Thyroid gland (tissue), 4 donors: Measurements from ENCODE around the gene PDE1C. TPM values are rescaled to one million over a fixed set of nuclear protein-coding genes. Genes with fewer than 3 reads are reported as not detected.

Experiments
- DNase-seq, 2 donors: peaks; one replicate each; pipeline ENCODE4 v3.0.0-alpha.2; 2019
- H3K27ac ChIP-seq, 3 donors: fragments of 200-600 bp; sonication (generic); 1 replicate in 2 of 3; 2 replicates in 1 of 3; pipeline ENCODE4 v1.5.1; 2016 to 2019; ENCODE audit warnings: mild to moderate bottlenecking in 1 of 3, moderate library complexity in 1 of 3
- H3K27me3 ChIP-seq: fragments of 200-600 bp; sonication (generic); one replicate; pipeline ENCODE4 v1.5.1; 2019
- H3K36me3 ChIP-seq, 2 donors: fragments of 200-600 bp; sonication (generic); one replicate each; pipeline ENCODE4 v1.5.1; 2016 to 2019
- H3K4me1 ChIP-seq, 2 donors: fragments of 200-600 bp; sonication (generic); one replicate each; pipeline ENCODE4 v1.5.1; 2017 to 2019
- H3K4me3 ChIP-seq, 3 donors: fragments of 200-600 bp; sonication (generic); replicated peaks in 1 of 3; 1 replicate in 2 of 3; 2 replicates in 1 of 3; pipeline ENCODE4 v1.5.1; 2016; ENCODE audit warnings: mild to moderate bottlenecking in 1 of 3
- H3K9me3 ChIP-seq: fragments of 200-600 bp; sonication (generic); one replicate; pipeline ENCODE4 v1.5.1; 2017
- POLR2A ChIP-seq, 2 donors: fragments of 450-650 bp; IDR thresholded peaks; one replicate each; pipeline ENCODE4 v1.6.1; 2017; ENCODE audit warnings: antibody characterized with exemption in 2 of 2, mild to moderate bottlenecking in 2 of 2, moderate library complexity in 1 of 2
- WGBS, 2 donors: methylation state at CpG; one replicate each; pipeline ENCODE4 v1.1.5; 2017; 5-methylcytosine and 5-hydroxymethylcytosine counted together
- intact Hi-C: fragments of 100-400 bp; cut with DNase I; formaldehyde crosslinking; loops from one replicate; pipeline ENCODE4 v1.15.1; 2023
- total RNA-seq, 4 donors: library from RNA; depleted of rRNA; stranded (reverse); fragments of >200 nt; gene quantifications; one replicate each; pipeline ENCODE4 v1.2.3, GENCODE V29; 2016
- TF ChIP-seq, protein P1 (sequence below), 6 experiments: fragments of 200-600 bp in 3 of 6; fragments of 450-650 bp in 3 of 6; sonication (generic) in 3 of 6; IDR thresholded peaks; one replicate each; pipeline ENCODE4 v1.5.1; 2016 to 2019; ENCODE audit warnings: antibody characterized with exemption in 6 of 6, mild to moderate bottlenecking in 2 of 6, inconsistent platforms in 1 of 6, moderate library complexity in 1 of 6

PDE1C gene
- total RNA-seq, 4 donors from 2014 or later: 2.8 to 7.8 (median 4.0) TPM

DNA sequence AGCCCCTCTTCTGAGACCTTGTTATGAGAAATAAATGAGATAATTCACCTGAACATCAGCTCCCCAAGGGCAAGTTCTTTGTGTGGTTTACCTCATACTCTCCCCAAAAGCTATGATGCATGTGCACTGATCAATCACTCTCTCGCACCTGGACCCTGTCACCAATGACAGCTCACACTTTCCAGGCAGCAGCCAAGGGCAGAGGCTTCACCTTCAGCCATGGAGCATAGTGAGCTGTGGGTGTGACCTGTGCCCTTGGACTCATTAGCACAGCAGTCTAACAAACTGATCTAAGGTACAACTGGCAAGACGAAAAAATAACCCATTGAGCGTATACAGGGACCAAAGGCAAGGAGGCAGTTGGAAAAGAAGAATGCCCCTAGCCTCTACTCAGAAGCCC is 17.0 kb downstream of the PDE1C start:
- intact Hi-C loops: no loop called here
- H3K4me3 ChIP-seq: no peak overlapping the region
- no peaks in the 10 kb centered on the region for H3K27me3 ChIP-seq
- H3K36me3 ChIP-seq: no peaks in the 10 kb centered on the region
- no peaks in the 10 kb centered on the region for H3K9me3 ChIP-seq
- DNase-seq: no peak
- H3K27ac ChIP-seq: no peak overlapping the region
- TF ChIP-seq POLR2A (IDR thresholded peaks at IDR 0.05): no peak
- TF ChIP-seq, protein P1, sequence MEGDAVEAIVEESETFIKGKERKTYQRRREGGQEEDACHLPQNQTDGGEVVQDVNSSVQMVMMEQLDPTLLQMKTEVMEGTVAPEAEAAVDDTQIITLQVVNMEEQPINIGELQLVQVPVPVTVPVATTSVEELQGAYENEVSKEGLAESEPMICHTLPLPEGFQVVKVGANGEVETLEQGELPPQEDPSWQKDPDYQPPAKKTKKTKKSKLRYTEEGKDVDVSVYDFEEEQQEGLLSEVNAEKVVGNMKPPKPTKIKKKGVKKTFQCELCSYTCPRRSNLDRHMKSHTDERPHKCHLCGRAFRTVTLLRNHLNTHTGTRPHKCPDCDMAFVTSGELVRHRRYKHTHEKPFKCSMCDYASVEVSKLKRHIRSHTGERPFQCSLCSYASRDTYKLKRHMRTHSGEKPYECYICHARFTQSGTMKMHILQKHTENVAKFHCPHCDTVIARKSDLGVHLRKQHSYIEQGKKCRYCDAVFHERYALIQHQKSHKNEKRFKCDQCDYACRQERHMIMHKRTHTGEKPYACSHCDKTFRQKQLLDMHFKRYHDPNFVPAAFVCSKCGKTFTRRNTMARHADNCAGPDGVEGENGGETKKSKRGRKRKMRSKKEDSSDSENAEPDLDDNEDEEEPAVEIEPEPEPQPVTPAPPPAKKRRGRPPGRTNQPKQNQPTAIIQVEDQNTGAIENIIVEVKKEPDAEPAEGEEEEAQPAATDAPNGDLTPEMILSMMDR (IDR thresholded peaks at IDR 0.05): no peak
- no peaks in the 10 kb centered on the region for H3K4me1 ChIP-seq
- 81 to 93% methylated on average over 3 of the region's 3 CpGs for WGBS, 2 donors

DNA sequence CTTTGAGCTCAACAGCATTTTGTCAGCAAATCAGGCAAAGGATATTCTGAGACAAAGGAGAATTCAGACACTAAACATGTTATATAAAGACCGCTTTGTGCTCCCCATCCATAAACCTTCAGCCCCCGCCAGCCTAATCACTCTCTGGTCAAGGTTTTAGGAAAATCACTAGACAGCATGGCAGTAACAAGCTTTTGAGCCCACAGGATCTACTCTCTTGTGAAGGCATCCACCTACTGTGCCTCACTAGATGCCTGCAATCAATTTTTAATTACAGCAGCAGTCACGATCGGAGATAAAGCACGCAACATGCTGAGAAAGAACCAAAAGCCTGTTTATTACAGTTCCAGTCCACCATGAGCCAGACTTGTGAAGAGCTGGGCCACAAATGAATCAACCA is 19.1 kb downstream of the PDE1C start:
- H3K4me1 ChIP-seq: no peaks in the 10 kb centered on the region

DNA sequence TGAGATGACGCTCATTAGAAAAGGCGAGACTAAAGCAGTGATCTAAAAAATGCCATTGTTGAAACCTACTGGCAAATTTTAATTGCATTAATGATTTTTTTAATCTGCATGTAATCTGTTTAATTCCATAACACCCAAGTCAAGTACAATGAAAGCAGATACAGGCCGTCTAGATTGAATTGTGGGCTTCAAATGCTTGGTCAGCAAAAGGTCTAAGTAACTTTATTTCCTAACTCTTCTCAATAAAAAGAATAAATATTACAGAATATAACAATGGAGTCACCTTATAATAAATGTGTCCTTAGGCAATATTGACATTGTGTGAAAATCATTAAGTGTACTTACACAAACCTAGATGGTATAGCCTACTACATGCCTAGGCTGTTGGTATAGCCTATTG is 20.6 kb downstream of the PDE1C start:
- H3K27ac ChIP-seq: no peak overlapping the region
- no peaks in the 10 kb centered on the region for H3K27me3 ChIP-seq
- intact Hi-C loops: no loop called here
- no peak for DNase-seq
- no peaks in the 10 kb centered on the region for H3K9me3 ChIP-seq
- no peak overlapping the region for H3K4me3 ChIP-seq
- TF ChIP-seq, protein P1 (IDR thresholded peaks at IDR 0.05): no peak
- TF ChIP-seq POLR2A (IDR thresholded peaks at IDR 0.05): no peak
- 61 to 77% methylated on average over 3 of the region's 3 CpGs for WGBS, 2 donors
- H3K36me3 ChIP-seq: no peaks in the 10 kb centered on the region
- no peaks in the 10 kb centered on the region for H3K4me1 ChIP-seq

More for the DNA sequence above, 19.1 kb downstream of the PDE1C start:
- H3K9me3 ChIP-seq: no peaks in the 10 kb centered on the region
- no peak for TF ChIP-seq POLR2A (IDR thresholded peaks at IDR 0.05)
- TF ChIP-seq, protein P1 (IDR thresholded peaks at IDR 0.05): no peak
- DNase-seq: no peak
- no peak overlapping the region for H3K4me3 ChIP-seq
- 90% methylated on average over 5 of the region's 5 CpGs for WGBS, 2 donors
- no peaks in the 10 kb centered on the region for H3K27me3 ChIP-seq
- no peak overlapping the region for H3K27ac ChIP-seq
- no peaks in the 10 kb centered on the region for H3K36me3 ChIP-seq
- intact Hi-C loops: no loop called here

DNA sequence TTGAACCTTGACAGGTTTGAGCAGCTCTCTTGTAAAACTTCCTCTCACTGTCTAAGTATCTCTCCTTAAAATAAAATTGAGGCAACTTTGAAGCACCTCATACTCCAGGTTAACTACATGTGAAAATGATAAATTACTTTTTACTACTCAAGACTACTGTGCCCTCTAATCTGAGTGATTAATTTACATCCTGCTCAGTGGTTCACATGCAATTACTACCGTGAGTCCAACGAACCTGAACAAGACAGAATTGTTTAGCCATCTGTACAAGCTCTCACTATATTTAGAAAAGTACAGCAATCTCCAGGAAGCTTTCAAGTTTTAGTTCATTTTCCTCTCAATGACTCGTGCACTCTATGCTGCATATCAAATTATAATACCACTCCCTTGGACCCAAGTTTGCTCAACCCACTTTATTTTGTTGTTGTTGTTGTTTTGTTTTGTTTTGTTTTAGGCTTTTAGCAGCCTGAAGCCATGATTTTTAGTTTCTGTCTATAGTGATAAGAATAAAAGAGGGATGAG is 21.2 kb downstream of the PDE1C start:
- H3K9me3 ChIP-seq: no peaks in the 10 kb centered on the region
- intact Hi-C loops: no loop called here

DNA sequence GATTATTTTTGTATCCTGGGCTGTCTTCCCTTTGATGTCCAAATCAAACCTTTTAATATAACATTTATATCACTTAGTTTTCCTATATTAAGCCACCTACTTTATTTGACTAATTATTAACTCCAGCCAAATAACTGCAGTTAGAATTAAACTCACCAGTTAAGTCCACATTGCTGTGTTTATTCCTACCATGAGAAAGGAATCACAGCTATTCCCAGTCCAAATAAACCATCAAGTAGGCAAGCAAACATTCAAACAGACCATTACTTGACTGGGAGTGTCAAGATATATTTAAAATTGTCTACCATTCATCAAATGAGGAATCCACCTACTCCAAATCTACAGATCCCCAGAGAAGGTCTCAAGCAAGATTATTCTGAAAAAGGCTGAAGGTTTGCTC is 22.4 kb downstream of the PDE1C start:
- H3K27me3 ChIP-seq: no peaks in the 10 kb centered on the region
- H3K27ac ChIP-seq: no peak overlapping the region
- H3K4me1 ChIP-seq: no peaks in the 10 kb centered on the region
- no peak for DNase-seq
- intact Hi-C loops: no loop called here
- no peak overlapping the region for H3K4me3 ChIP-seq
- H3K9me3 ChIP-seq: no peaks in the 10 kb centered on the region
- no peaks in the 10 kb centered on the region for H3K36me3 ChIP-seq
- no peak for TF ChIP-seq POLR2A (IDR thresholded peaks at IDR 0.05)
- TF ChIP-seq, protein P1 (IDR thresholded peaks at IDR 0.05): no peak

More for the DNA sequence above, 21.2 kb downstream of the PDE1C start:
- H3K27ac ChIP-seq: no peak overlapping the region
- WGBS, 2 donors: 20 to 26% methylated on average over 3 of the region's 3 CpGs
- H3K36me3 ChIP-seq: no peaks in the 10 kb centered on the region
- H3K27me3 ChIP-seq: no peaks in the 10 kb centered on the region
- no peak for DNase-seq
- no peak overlapping the region for H3K4me3 ChIP-seq
- TF ChIP-seq, protein P1 (IDR thresholded peaks at IDR 0.05): no peak
- no peak for TF ChIP-seq POLR2A (IDR thresholded peaks at IDR 0.05)
- H3K4me1 ChIP-seq: no peaks in the 10 kb centered on the region
